Liver (tissue), 9 donors: Measurements from ENCODE around the gene BIRC5. TPM values are rescaled to one million over a fixed set of nuclear protein-coding genes. Genes with fewer than 3 reads are reported as not detected.

ENCODE experiments used
- DNase-seq: peaks from one replicate; pipeline ENCODE4 v3.0.0-alpha.2; 2017; ENCODE audit warnings: low spot score
- H3K27ac ChIP-seq, 2 donors: one replicate each; pipeline ENCODE4 v1.7.0; 2013; ENCODE audit warnings: inconsistent platforms in 2 of 2, low read length in 2 of 2, control low read depth in 1 of 2, low read depth in 1 of 2, mild to moderate bottlenecking in 1 of 2
- H3K27me3 ChIP-seq, 4 donors: one replicate each; pipeline versions ENCODE4 v1.6.1 to v1.7.0; 2013; ENCODE audit warnings: low read length in 3 of 4, inconsistent platforms in 1 of 4, mild to moderate bottlenecking in 1 of 4, moderate library complexity in 1 of 4; ENCODE audit not compliant: control insufficient read depth in 4 of 4, insufficient read depth in 4 of 4
- H3K36me3 ChIP-seq, 4 donors: one replicate each; pipeline versions ENCODE4 v1.6.1 to v1.7.0; 2013; ENCODE audit warnings: low read length in 3 of 4, mild to moderate bottlenecking in 3 of 4, low read depth in 1 of 4, moderate library complexity in 1 of 4; ENCODE audit not compliant: control insufficient read depth in 4 of 4, insufficient read depth in 3 of 4
- H3K4me1 ChIP-seq, 4 donors: one replicate each; pipeline versions ENCODE4 v1.6.1 to v1.7.0; 2013; ENCODE audit warnings: low read length in 3 of 4, mild to moderate bottlenecking in 3 of 4, moderate library complexity in 1 of 4; ENCODE audit not compliant: control insufficient read depth in 4 of 4, insufficient read depth in 4 of 4
- H3K4me3 ChIP-seq, 3 donors: one replicate each; pipeline versions ENCODE4 v1.6.1 to v1.7.0; 2013; ENCODE audit warnings: low read length in 3 of 3, control low read depth in 1 of 3, low read depth in 1 of 3, mild to moderate bottlenecking in 1 of 3
- H3K9ac ChIP-seq, 2 donors: one replicate each; pipeline ENCODE4 v1.7.0; 2013; ENCODE audit warnings: low read length in 2 of 2, mild to moderate bottlenecking in 2 of 2, moderate library complexity in 2 of 2, control low read depth in 1 of 2, low read depth in 1 of 2
- H3K9me3 ChIP-seq, 4 donors: one replicate each; pipeline versions ENCODE4 v1.6.1 to v1.7.0; 2013; ENCODE audit warnings: low read length in 3 of 4; ENCODE audit not compliant: control insufficient read depth in 4 of 4
- FOXA2 ChIP-seq: IDR thresholded peaks from 2 replicates; pipeline ENCODE4 v1.6.1; 2016; ENCODE audit warnings: antibody characterized with exemption
- GABPA ChIP-seq, 2 donors: IDR thresholded peaks in 1 of 2; conservative IDR thresholded peaks in 1 of 2; 2 replicates each; pipeline ENCODE4 v1.6.1; 2016; ENCODE audit warnings: antibody characterized with exemption in 2 of 2, mild to moderate bottlenecking in 1 of 2, moderate library complexity in 1 of 2
- HNF4A ChIP-seq, 2 donors: conservative IDR thresholded peaks; 2 replicates each; pipeline ENCODE4 v1.6.1; 2016; ENCODE audit warnings: antibody characterized with exemption in 2 of 2, mild to moderate bottlenecking in 2 of 2
- HNF4G ChIP-seq: IDR thresholded peaks from 2 replicates; pipeline ENCODE4 v1.6.1; 2016; ENCODE audit warnings: antibody characterized with exemption
- JUND ChIP-seq, 2 donors: IDR thresholded peaks; 2 replicates each; pipeline ENCODE4 v1.6.1; 2016; ENCODE audit warnings: antibody characterized with exemption in 2 of 2
- RXRA ChIP-seq, 2 donors: IDR thresholded peaks; 2 replicates each; pipeline ENCODE4 v1.6.1; 2017 to 2018; ENCODE audit warnings: antibody characterized with exemption in 2 of 2, mild to moderate bottlenecking in 1 of 2
- SP1 ChIP-seq: IDR thresholded peaks from 2 replicates; pipeline ENCODE4 v1.6.1; 2018; ENCODE audit warnings: antibody characterized with exemption, mild to moderate bottlenecking
- TAF1 ChIP-seq: conservative IDR thresholded peaks from 2 replicates; pipeline ENCODE4 v1.6.1; 2016; ENCODE audit warnings: antibody characterized with exemption, mild to moderate bottlenecking
- YY1 ChIP-seq: IDR thresholded peaks from 2 replicates; pipeline ENCODE4 v1.6.1; 2016; ENCODE audit warnings: antibody characterized with exemption, mild to moderate bottlenecking
- WGBS: extraction: QIAGEN DNeasy Blood & Tissue Kit; methylation state at CpG from one replicate; pipeline ENCODE4 v1.1.7; 2013; 5-methylcytosine and 5-hydroxymethylcytosine counted together
- polyA plus RNA-seq, 2 donors: library from polyadenylated mRNA; stranded (reverse) in 1 of 2; unstranded in 1 of 2; fragments of 200-250 nt in 1 of 2; fragments of >200 nt in 1 of 2; fragmentation: Nextera tagmentation in 1 of 2; extraction: Ambion mirVana in 1 of 2; gene quantifications; one replicate each; pipeline versions ENCODE4 v1.2.1 to v1.2.3, GENCODE V29; 2013 to 2015
- total RNA-seq, 2 donors: library from RNA; depleted of rRNA; stranded (reverse); fragments of >200 nt; gene quantifications; one replicate each; pipeline ENCODE4 v1.2.3, GENCODE V29; 2014
- TF ChIP-seq, protein P1 (sequence below): IDR thresholded peaks from 2 replicates; pipeline ENCODE4 v1.6.1; 2016; ENCODE audit warnings: antibody characterized with exemption
- TF ChIP-seq, protein P2 (sequence below): IDR thresholded peaks from 2 replicates; pipeline ENCODE4 v1.6.1; 2016; ENCODE audit warnings: antibody characterized with exemption
- TF ChIP-seq, protein P3 (sequence below): IDR thresholded peaks from 2 replicates; pipeline ENCODE4 v1.6.1; 2016; ENCODE audit warnings: antibody characterized with exemption, mild to moderate bottlenecking
- TF ChIP-seq, protein P4 (sequence below): fragments of 150-350 bp; IDR thresholded peaks from 2 replicates; pipeline ENCODE4 v1.5.1; 2017; ENCODE audit warnings: improper control_type of control experiment, low read depth, low read length; ENCODE audit not compliant: missing input control
- TF ChIP-seq, protein P5 (sequence below): IDR thresholded peaks from 2 replicates; pipeline ENCODE4 v1.6.1; 2016; ENCODE audit warnings: antibody characterized with exemption
- donor health status: healthy.
- donor health status: healthy.
- donor health status: healthy.
- donor health status: healthy.
- donor health status: healthy.

The BIRC5 gene
- total and polyA plus RNA-seq, 4 donors: 0.42 to 73.2 (median 3.1) TPM

DNA sequence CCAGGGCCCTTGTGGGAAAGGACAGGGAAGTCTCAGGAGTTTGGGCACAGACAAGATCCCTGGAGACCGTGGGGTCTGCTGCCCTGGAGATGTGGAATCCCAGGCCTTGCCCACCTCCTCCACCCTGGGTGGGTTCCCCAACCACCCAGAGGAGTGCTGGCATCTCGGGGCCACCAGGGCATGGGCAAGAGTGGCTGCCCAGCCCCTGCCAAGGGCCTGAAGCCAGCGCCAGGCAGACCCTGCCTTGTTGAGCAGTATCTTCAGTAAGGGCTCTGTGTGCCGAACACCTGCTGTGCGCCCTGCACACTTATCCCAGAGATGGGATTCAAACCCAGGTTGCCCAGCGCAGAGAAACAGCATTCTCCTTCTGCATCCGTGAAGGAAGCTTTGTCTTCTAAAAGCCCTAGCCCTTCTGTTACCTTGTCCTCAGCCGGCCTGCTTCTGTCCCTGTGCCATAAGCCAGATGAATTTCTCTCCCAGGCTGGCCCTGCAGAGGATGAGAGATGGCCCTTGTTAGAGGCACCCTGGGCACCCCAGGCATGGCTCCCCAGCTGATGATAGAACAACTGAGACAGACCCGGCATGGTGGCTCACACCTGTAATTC lies 49.8 kb downstream of the BIRC5 start (continued):
- no peak for TF ChIP-seq TAF1
- no peak for TF ChIP-seq YY1
- TF ChIP-seq, protein P1, sequence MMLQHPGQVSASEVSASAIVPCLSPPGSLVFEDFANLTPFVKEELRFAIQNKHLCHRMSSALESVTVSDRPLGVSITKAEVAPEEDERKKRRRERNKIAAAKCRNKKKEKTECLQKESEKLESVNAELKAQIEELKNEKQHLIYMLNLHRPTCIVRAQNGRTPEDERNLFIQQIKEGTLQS: no peak
- TF ChIP-seq RXRA (IDR thresholded peaks at IDR 0.05): no peak
- TF ChIP-seq HNF4A (conservative IDR thresholded peaks at IDR 0.05): no peak
- no peak for TF ChIP-seq SP1
- no peak for TF ChIP-seq HNF4G
- TF ChIP-seq JUND (IDR thresholded peaks at IDR 0.05): no peak

DNA sequence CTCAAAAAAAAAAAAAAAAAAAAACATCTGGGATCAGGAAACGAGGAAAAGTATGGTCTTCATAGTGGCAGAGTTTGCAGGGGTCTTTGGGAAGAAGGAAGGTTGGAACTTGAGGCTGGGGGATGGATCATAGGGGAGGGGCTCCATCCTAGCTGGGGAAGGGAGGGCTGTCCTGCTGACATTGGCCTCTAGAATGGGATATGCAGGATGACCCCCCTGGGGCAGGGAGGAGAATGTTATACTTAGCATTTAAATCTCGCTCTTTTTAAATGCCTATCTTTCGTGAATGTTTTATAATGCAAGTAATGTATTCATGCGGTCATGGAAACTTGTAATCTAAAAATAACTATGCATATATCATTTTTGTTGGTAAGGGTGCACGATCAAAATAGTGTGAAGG lies 50.5 kb downstream of the BIRC5 start:
- Histone ChIP-seq H3K9me3 (no peaks in the 10 kb centered on the region), H3K36me3 (no peaks in the 10 kb centered on the region), H3K27me3 (no peaks in the 10 kb centered on the region), H3K27ac (no peak overlapping the region), H3K4me3 (no peak overlapping the region), H3K9ac (no peak overlapping the region), H3K4me1 (peaks cover 10 to 24% (median 17%) of the 10 kb centered on the region in 4 donors)
- WGBS: 88% methylated on average over 5 of the region's 5 CpGs
- no peak for DNase-seq
- TF ChIP-seq FOXA2 (no peak), RXRA (IDR thresholded peaks at IDR 0.05) (no peak), HNF4G (no peak), TAF1 (no peak), JUND (IDR thresholded peaks at IDR 0.05) (no peak), YY1 (no peak), HNF4A (conservative IDR thresholded peaks at IDR 0.05) (no peak), GABPA (IDR thresholded peaks at IDR 0.05 in 1 of 2, conservative IDR thresholded peaks at IDR 0.05 in 1 of 2) (no peak)
- TF ChIP-seq, protein P2, sequence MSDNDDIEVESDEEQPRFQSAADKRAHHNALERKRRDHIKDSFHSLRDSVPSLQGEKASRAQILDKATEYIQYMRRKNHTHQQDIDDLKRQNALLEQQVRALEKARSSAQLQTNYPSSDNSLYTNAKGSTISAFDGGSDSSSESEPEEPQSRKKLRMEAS: no peak
- TF ChIP-seq, protein P3, sequence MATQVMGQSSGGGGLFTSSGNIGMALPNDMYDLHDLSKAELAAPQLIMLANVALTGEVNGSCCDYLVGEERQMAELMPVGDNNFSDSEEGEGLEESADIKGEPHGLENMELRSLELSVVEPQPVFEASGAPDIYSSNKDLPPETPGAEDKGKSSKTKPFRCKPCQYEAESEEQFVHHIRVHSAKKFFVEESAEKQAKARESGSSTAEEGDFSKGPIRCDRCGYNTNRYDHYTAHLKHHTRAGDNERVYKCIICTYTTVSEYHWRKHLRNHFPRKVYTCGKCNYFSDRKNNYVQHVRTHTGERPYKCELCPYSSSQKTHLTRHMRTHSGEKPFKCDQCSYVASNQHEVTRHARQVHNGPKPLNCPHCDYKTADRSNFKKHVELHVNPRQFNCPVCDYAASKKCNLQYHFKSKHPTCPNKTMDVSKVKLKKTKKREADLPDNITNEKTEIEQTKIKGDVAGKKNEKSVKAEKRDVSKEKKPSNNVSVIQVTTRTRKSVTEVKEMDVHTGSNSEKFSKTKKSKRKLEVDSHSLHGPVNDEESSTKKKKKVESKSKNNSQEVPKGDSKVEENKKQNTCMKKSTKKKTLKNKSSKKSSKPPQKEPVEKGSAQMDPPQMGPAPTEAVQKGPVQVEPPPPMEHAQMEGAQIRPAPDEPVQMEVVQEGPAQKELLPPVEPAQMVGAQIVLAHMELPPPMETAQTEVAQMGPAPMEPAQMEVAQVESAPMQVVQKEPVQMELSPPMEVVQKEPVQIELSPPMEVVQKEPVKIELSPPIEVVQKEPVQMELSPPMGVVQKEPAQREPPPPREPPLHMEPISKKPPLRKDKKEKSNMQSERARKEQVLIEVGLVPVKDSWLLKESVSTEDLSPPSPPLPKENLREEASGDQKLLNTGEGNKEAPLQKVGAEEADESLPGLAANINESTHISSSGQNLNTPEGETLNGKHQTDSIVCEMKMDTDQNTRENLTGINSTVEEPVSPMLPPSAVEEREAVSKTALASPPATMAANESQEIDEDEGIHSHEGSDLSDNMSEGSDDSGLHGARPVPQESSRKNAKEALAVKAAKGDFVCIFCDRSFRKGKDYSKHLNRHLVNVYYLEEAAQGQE: no peak
- TF ChIP-seq, protein P4, sequence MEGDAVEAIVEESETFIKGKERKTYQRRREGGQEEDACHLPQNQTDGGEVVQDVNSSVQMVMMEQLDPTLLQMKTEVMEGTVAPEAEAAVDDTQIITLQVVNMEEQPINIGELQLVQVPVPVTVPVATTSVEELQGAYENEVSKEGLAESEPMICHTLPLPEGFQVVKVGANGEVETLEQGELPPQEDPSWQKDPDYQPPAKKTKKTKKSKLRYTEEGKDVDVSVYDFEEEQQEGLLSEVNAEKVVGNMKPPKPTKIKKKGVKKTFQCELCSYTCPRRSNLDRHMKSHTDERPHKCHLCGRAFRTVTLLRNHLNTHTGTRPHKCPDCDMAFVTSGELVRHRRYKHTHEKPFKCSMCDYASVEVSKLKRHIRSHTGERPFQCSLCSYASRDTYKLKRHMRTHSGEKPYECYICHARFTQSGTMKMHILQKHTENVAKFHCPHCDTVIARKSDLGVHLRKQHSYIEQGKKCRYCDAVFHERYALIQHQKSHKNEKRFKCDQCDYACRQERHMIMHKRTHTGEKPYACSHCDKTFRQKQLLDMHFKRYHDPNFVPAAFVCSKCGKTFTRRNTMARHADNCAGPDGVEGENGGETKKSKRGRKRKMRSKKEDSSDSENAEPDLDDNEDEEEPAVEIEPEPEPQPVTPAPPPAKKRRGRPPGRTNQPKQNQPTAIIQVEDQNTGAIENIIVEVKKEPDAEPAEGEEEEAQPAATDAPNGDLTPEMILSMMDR: no peak
- TF ChIP-seq, protein P5, sequence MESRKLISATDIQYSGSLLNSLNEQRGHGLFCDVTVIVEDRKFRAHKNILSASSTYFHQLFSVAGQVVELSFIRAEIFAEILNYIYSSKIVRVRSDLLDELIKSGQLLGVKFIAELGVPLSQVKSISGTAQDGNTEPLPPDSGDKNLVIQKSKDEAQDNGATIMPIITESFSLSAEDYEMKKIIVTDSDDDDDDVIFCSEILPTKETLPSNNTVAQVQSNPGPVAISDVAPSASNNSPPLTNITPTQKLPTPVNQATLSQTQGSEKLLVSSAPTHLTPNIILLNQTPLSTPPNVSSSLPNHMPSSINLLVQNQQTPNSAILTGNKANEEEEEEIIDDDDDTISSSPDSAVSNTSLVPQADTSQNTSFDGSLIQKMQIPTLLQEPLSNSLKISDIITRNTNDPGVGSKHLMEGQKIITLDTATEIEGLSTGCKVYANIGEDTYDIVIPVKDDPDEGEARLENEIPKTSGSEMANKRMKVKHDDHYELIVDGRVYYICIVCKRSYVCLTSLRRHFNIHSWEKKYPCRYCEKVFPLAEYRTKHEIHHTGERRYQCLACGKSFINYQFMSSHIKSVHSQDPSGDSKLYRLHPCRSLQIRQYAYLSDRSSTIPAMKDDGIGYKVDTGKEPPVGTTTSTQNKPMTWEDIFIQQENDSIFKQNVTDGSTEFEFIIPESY: no peak
- TF ChIP-seq, protein P1: no peak
